Cardiac muscle cell (in vitro differentiated cells and primary cell): Measurements from ENCODE around the gene DBH. TPM values are rescaled to one million over a fixed set of nuclear protein-coding genes. Genes with fewer than 3 reads are reported as not detected.

Source experiments
- DNase-seq, 2 donors: peaks; one replicate each; pipeline versions ENCODE4 v3.0.0 to v3.0.0-alpha.2; 2010 to 2017; ENCODE audit warnings: low read depth in 1 of 2, low spot score in 1 of 2
- H3K27ac ChIP-seq: fragments of 200-600 bp; sonication (generic); 2 replicates; pipeline ENCODE4 v1.5.1; 2016
- H3K27me3 ChIP-seq: fragments of 200-600 bp; sonication (generic); 2 replicates; pipeline ENCODE4 v1.6.0; 2016; ENCODE audit warnings: control low read depth
- H3K36me3 ChIP-seq: fragments of 200-600 bp; sonication (generic); 2 replicates; pipeline ENCODE4 v1.5.1; 2016; ENCODE audit warnings: control low read depth
- H3K4me1 ChIP-seq: fragments of 200-600 bp; sonication (generic); 2 replicates; pipeline ENCODE4 v1.8.1; 2017; ENCODE audit warnings: low read depth, mild to moderate bottlenecking, mixed run types
- H3K4me3 ChIP-seq: fragments of 200-600 bp; sonication (generic); 2 replicates; pipeline ENCODE4 v1.5.1; 2016; ENCODE audit warnings: mild to moderate bottlenecking
- H3K9me3 ChIP-seq: fragments of 200-600 bp; sonication (generic); 2 replicates; pipeline ENCODE4 v1.5.1; 2017; ENCODE audit warnings: low read depth, mild to moderate bottlenecking, control low read depth
- polyA plus RNA-seq: library from polyadenylated mRNA; unstranded; fragments of >200 nt; fragmentation: Nextera tagmentation; extraction: Ambion mirVana; gene quantifications from 2 replicates; pipeline ENCODE4 v1.2.1, GENCODE V29; 2016
- total RNA-seq: library from RNA; depleted of rRNA; stranded (reverse); fragments of >200 nt; gene quantifications from 2 replicates; pipeline ENCODE4 v1.2.3, GENCODE V29; 2016
- TF ChIP-seq, protein P1 (sequence below): IDR thresholded peaks from 2 replicates; pipeline ENCODE4 v1.5.1; 2012; ENCODE audit warnings: low read depth, mild to moderate bottlenecking, low read length

DBH gene
- total and polyA plus RNA-seq, 2 experiments from 2014 or later, result 0.07 TPM; not detected in 1

DNA sequence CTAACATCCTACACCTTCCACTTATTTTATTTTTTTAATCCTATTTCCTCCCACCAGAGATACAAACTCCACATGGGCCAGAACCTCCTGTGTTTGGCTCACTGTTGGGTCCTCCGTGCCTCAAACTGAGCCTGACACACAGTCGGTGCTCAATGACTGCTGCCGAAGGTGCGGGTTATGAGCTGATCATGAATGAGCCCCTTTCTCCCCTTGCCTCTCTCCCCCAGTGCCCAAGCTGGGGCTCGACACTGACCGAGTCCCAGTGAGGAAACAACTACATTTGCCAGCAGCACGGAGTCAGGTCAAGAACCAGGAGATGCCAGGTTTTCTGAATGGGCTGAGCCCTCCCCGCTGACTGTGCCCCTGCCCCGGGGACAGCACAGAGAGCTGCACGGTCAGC, 57.0 kb downstream of the DBH start:
- TF ChIP-seq, protein P1, sequence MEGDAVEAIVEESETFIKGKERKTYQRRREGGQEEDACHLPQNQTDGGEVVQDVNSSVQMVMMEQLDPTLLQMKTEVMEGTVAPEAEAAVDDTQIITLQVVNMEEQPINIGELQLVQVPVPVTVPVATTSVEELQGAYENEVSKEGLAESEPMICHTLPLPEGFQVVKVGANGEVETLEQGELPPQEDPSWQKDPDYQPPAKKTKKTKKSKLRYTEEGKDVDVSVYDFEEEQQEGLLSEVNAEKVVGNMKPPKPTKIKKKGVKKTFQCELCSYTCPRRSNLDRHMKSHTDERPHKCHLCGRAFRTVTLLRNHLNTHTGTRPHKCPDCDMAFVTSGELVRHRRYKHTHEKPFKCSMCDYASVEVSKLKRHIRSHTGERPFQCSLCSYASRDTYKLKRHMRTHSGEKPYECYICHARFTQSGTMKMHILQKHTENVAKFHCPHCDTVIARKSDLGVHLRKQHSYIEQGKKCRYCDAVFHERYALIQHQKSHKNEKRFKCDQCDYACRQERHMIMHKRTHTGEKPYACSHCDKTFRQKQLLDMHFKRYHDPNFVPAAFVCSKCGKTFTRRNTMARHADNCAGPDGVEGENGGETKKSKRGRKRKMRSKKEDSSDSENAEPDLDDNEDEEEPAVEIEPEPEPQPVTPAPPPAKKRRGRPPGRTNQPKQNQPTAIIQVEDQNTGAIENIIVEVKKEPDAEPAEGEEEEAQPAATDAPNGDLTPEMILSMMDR, result no peak
- H3K4me1 ChIP-seq, result peaks cover 7% of the 10 kb centered on the region
- no peaks in the 10 kb centered on the region for H3K9me3 ChIP-seq
- H3K4me3 ChIP-seq, result no peak overlapping the region
- no peak for DNase-seq
- H3K27me3 ChIP-seq, result no peaks in the 10 kb centered on the region
- H3K27ac ChIP-seq, result no peak overlapping the region
- H3K36me3 ChIP-seq, result no peaks in the 10 kb centered on the region

DNA sequence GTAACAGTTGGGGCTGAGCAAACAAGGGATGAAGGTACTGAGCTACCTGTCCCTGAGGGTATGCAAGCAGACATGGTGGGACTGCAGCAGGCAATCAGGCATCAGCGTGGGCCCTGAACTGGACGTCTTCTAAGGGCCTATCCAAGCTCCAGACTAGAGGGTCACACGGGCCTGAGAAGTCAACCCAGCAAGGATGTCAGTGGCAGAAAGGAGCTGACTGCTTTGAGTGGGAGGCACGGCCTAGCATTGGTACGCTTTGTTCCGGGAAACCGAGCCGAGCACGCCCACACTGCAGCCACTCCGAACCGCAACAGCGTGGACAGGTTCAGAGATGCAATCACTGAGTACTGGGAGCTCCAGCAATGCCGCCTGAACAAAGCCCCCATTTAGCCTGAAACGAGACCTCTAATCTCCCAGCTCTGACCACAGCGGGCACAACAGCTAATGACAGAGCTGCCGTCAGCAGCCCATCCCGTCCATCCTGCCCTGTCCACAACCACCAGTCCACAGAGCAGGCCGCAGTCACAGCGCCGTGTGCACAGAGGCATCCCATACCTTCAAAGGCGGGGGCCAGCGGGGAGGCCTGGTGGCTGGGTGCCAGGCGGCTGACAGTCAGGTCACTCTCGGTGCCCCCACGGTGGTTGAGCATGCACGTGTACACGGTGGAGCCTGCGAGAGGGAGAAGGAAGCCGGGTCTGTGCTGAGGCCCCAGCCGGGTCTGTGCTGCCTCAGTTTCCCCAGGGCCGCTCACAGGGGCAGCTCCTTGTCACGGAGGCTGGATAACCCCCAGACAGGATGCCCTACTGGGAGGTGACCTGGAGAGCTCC, 57.8 kb downstream of the DBH start:
- no peaks in the 10 kb centered on the region for H3K36me3 ChIP-seq
- TF ChIP-seq, protein P1, result no peak
- no peaks in the 10 kb centered on the region for H3K27me3 ChIP-seq
- H3K4me3 ChIP-seq, result no peak overlapping the region
- DNase-seq, result no peak
- no peak overlapping the region for H3K27ac ChIP-seq
- H3K9me3 ChIP-seq, result no peaks in the 10 kb centered on the region
- H3K4me1 ChIP-seq, result peaks cover 7% of the 10 kb centered on the region

DNA sequence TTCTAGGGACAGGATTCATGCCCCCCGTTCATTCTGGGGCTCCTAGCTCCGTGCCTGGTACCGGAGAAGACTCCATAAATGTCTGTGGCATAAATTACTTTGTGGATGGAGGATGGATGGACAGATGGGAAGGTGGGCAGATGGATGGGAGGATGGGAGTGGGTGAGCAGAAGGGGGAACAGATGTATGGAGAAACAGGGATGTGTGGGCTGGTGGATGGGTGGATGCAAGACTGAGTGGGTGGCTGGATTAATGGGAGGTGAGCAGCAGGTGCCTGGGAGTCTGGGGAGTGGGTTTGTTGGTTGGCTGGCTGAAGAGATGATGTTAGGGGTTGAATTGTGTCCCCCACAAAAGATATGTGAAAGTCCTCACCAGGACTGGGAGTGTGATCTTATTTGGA, 58.5 kb downstream of the DBH start:
- TF ChIP-seq, protein P1, result no peak
- no peaks in the 10 kb centered on the region for H3K9me3 ChIP-seq
- no peak overlapping the region for H3K4me3 ChIP-seq
- H3K4me1 ChIP-seq, result peaks cover 7% of the 10 kb centered on the region
- DNase-seq, result no peak
- H3K27ac ChIP-seq, result no peak overlapping the region
- H3K27me3 ChIP-seq, result no peaks in the 10 kb centered on the region
- H3K36me3 ChIP-seq, result no peaks in the 10 kb centered on the region

DNA sequence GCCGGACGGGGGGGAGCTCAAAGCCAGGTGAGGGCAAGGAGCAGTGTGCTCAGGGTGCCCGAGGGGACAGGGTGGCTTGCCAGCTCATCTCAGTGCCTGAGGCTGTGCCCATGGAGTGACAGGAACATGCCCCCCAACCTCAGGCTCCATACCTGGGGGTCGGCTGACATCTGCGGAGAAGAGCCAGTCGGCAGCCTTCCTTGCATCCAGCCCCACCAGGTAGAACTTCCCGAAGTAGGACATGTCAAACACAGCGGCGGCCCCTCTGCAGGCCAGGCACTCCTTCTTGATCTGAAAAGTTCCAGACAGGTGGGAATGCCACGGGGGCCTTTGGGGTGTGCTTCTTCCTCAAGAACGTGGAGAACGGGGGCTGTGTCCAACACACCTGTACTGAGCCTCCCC, 59.9 kb downstream of the DBH start:
- no peak overlapping the region for H3K27ac ChIP-seq
- no peak for DNase-seq
- no peaks in the 10 kb centered on the region for H3K36me3 ChIP-seq
- H3K9me3 ChIP-seq, result no peaks in the 10 kb centered on the region
- no peak overlapping the region for H3K4me3 ChIP-seq
- no peaks in the 10 kb centered on the region for H3K4me1 ChIP-seq
- no peaks in the 10 kb centered on the region for H3K27me3 ChIP-seq
- TF ChIP-seq, protein P1, result no peak

DNA sequence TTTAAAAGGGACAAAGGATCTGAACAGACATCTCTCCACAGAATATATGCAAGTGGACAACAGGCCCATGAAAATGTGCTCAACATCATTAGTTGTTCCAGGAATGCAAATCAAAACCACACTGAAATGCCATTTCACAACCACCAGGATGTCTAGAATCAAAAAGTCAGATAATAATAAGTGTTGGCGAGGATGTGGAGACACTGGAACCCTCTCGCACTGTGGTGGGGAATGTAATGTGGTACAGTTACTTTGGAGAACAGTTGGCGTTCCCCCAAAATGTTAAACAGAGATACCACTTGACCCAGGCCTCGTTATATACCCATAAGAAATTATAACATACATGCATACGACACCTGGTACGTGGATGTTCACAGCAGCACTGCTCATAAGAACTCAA, 63.4 kb downstream of the DBH start:
- H3K4me1 ChIP-seq, result no peaks in the 10 kb centered on the region
- H3K9me3 ChIP-seq, result no peaks in the 10 kb centered on the region
- H3K36me3 ChIP-seq, result no peaks in the 10 kb centered on the region
- H3K27me3 ChIP-seq, result no peaks in the 10 kb centered on the region
- H3K27ac ChIP-seq, result no peak overlapping the region
- no peak overlapping the region for H3K4me3 ChIP-seq
- TF ChIP-seq, protein P1, result no peak
- DNase-seq, result peak in 1 of 2 donors; percentile 27
